ENCODE results near the gene QSOX2.
A peak's percentile ranks its signal among the peaks of the same experiment; 100 is the strongest.

Gene QSOX2

GRCh38 chr9:136226680-136227407, 18.8 kb downstream of the QSOX2 start:
- TF ChIP-seq CTCF (conservative IDR thresholded peaks at IDR 0.05; ENCODE audit: control insufficient read depth, insufficient read depth, low read depth, low read length) = no peak
- no peak overlapping the region for H3K4me3 ChIP-seq (ENCODE audit: control insufficient read depth, low read depth, low read length)
- DNase-seq (ENCODE audit: low read depth) = no peak

- peak; percentile 83 for TF ChIP-seq CTCF (conservative IDR thresholded peaks at IDR 0.05; ENCODE audit: control insufficient read depth, insufficient read depth, low read depth, low read length)
- peak; percentile 36 for DNase-seq (ENCODE audit: low read depth)
- H3K4me3 ChIP-seq (ENCODE audit: control insufficient read depth, low read depth, low read length) = no peak overlapping the region
Observed at GRCh38 chr9:136225748-136226679, 19.6 kb downstream of the QSOX2 start.

- DNase-seq (ENCODE audit: low read depth) = no peak
- H3K4me3 ChIP-seq (ENCODE audit: control insufficient read depth, low read depth, low read length) = no peak overlapping the region
- no peak for TF ChIP-seq CTCF (conservative IDR thresholded peaks at IDR 0.05; ENCODE audit: control insufficient read depth, insufficient read depth, low read depth, low read length)
Observed at GRCh38 chr9:136225366-136225747, 20.3 kb downstream of the QSOX2 start.

GRCh38 chr9:136223871-136224640, 21.6 kb downstream of the QSOX2 start:
- TF ChIP-seq CTCF (conservative IDR thresholded peaks at IDR 0.05; ENCODE audit: control insufficient read depth, insufficient read depth, low read depth, low read length) = no peak

GRCh38 chr9:136222906-136223285, 22.7 kb downstream of the QSOX2 start:
- DNase-seq (ENCODE audit: low read depth) = no peak
- TF ChIP-seq CTCF (conservative IDR thresholded peaks at IDR 0.05; ENCODE audit: control insufficient read depth, insufficient read depth, low read depth, low read length) = no peak
- H3K4me3 ChIP-seq (ENCODE audit: control insufficient read depth, low read depth, low read length) = no peak overlapping the region

More at GRCh38 chr9:136223871-136224640, 21.6 kb downstream of the QSOX2 start:
- H3K4me3 ChIP-seq (ENCODE audit: control insufficient read depth, low read depth, low read length) = no peak overlapping the region
- DNase-seq (ENCODE audit: low read depth) = no peak

GRCh38 chr9:136222166-136222905, 23.3 kb downstream of the QSOX2 start:
- DNase-seq (ENCODE audit: low read depth) = no peak
- TF ChIP-seq CTCF (conservative IDR thresholded peaks at IDR 0.05; ENCODE audit: control insufficient read depth, insufficient read depth, low read depth, low read length) = no peak
- H3K4me3 ChIP-seq (ENCODE audit: control insufficient read depth, low read depth, low read length) = no peak overlapping the region
